ENCODE results near the gene RALB. TPM values are rescaled to one million over a fixed set of nuclear protein-coding genes. Genes with fewer than 3 reads are reported as not detected.

RALB gene
- total RNA-seq, 6 donors from 2014 or later: 23.0 to 85.8 (median 46.5) TPM

- Histone ChIP-seq H3K4me3 (no peak overlapping the region), H3K36me3 (no peaks in the 10 kb centered on the region), H3K4me1 (peaks cover 17 to 32% (median 23%) of the 10 kb centered on the region in 4 donors), H3K27ac (no peak overlapping the region), H3K27me3 (no peaks in the 10 kb centered on the region), H3K9me3 (no peaks in the 10 kb centered on the region)
- ATAC-seq (ENCODE audit: low FRiP score in 2 of 2): no peak
- TF ChIP-seq POLR2AphosphoS5 (IDR thresholded peaks at IDR 0.05) (no peak), CTCF (IDR thresholded peaks at IDR 0.05) (no peak), EP300 (IDR thresholded peaks at IDR 0.05) (no peak), POLR2A (IDR thresholded peaks at IDR 0.05) (no peak)
- WGBS, 2 donors: 93 to 94% methylated on average over 15 of the region's 15 CpGs
- DNase-seq: no peak
Observed at GRCh38 chr2:120316528-120317179, 64.0 kb downstream of the RALB start.

DNA sequence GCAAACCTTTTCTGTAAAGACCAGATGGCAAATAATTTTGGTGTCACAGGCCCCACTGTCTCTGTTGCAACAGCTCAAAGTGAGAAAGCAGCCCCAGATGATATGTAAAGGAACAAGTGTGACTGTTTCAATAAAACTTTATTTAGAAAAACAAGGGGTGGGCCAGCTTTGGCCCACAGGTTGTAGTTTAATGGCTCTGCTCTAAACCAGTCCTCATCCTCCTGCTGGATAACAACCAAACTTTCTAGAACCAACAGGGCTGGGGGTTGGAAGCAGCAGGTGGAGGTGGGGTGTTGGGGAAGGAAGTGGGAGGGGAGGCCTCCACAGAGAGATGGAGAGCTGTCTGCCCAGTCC lies 64.5 kb downstream of the RALB start:
- DNase-seq (no peak), ATAC-seq (ENCODE audit: low FRiP score in 2 of 2) (no peak)
- Histone ChIP-seq H3K4me3 (no peak overlapping the region), H3K27me3 (no peaks in the 10 kb centered on the region), H3K4me1 (peaks cover 17 to 32% (median 23%) of the 10 kb centered on the region in 4 donors), H3K36me3 (no peaks in the 10 kb centered on the region), H3K27ac (no peak overlapping the region), H3K9me3 (no peaks in the 10 kb centered on the region)
- TF ChIP-seq EP300 (IDR thresholded peaks at IDR 0.05) (no peak), CTCF (IDR thresholded peaks at IDR 0.05) (no peak), POLR2AphosphoS5 (IDR thresholded peaks at IDR 0.05) (no peak), POLR2A (IDR thresholded peaks at IDR 0.05) (no peak)

- no peak for TF ChIP-seq POLR2AphosphoS5 (IDR thresholded peaks at IDR 0.05)
- no peak for TF ChIP-seq POLR2A (IDR thresholded peaks at IDR 0.05)
- no peak for TF ChIP-seq CTCF (IDR thresholded peaks at IDR 0.05)
- TF ChIP-seq EP300 (IDR thresholded peaks at IDR 0.05): no peak
Observed at GRCh38 chr2:120317916-120318315, 65.3 kb downstream of the RALB start.

GRCh38 chr2:120318626-120319025 lies 66.0 kb downstream of the RALB start:
- peak in 1 of 2 donors; percentile 50 for ATAC-seq (ENCODE audit: low FRiP score in 2 of 2)

More at GRCh38 chr2:120317916-120318315, 65.3 kb downstream of the RALB start:
- DNase-seq: no peak
- Histone ChIP-seq H3K9me3 (no peaks in the 10 kb centered on the region), H3K4me3 (no peak overlapping the region), H3K36me3 (no peaks in the 10 kb centered on the region), H3K27ac (no peak overlapping the region), H3K4me1 (peaks cover 13 to 26% (median 18%) of the 10 kb centered on the region in 4 donors), H3K27me3 (no peaks in the 10 kb centered on the region)
- WGBS, 2 donors: 84 to 85% methylated on average over 8 of the region's 8 CpGs
- ATAC-seq (ENCODE audit: low FRiP score in 2 of 2): no peak

More at GRCh38 chr2:120318626-120319025, 66.0 kb downstream of the RALB start:
- Histone ChIP-seq H3K4me3 (no peak overlapping the region), H3K4me1 (peaks cover 10 to 20% (median 15%) of the 10 kb centered on the region in 4 donors), H3K27me3 (no peaks in the 10 kb centered on the region), H3K36me3 (no peaks in the 10 kb centered on the region), H3K27ac (no peak overlapping the region), H3K9me3 (no peaks in the 10 kb centered on the region)
- DNase-seq: no peak
- 60 to 65% methylated on average over 4 to 8 of the region's 8 CpGs for WGBS, 2 donors
- TF ChIP-seq POLR2AphosphoS5 (IDR thresholded peaks at IDR 0.05) (no peak), POLR2A (IDR thresholded peaks at IDR 0.05) (no peak), CTCF (IDR thresholded peaks at IDR 0.05) (no peak), EP300 (IDR thresholded peaks at IDR 0.05) (no peak)

All from upper lobe of left lung (tissue), 6 donors.